ENCODE results near the gene CUEDC1.
A peak's percentile ranks its signal among the peaks of the same experiment; 100 is the strongest.

- TF ChIP-seq CTCF (IDR thresholded peaks at IDR 0.05) (no peak), POLR2A (IDR thresholded peaks at IDR 0.05) (peak in 1 of 2 donors; percentile 41)
Observed at GRCh38 chr17:57861790-57862693, 93.2 kb downstream of the CUEDC1 start.

All from heart left ventricle (tissue), 13 donors.